ENCODE results near the gene RPIA.

The RPIA gene

DNA sequence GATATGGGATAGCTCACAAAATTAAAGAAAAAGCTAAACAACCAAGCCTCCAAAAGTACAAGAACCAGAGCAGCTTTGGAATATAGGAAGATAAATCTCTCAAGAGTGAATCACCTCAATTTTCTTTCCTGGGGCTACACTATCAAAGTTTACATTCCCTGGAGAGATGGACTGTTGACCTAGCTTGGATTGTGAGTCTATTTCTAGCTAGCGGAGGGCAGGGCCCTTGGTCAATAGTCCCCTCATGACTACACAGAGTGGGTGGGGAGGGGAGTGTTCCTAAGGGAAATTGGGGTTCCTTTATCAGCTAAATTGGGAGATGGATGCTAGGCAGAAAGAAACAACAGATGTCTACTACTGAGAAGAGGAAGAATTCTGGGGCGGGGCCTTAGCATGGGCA is 34.3 kb upstream of the RPIA start:
- TF ChIP-seq, protein P1, sequence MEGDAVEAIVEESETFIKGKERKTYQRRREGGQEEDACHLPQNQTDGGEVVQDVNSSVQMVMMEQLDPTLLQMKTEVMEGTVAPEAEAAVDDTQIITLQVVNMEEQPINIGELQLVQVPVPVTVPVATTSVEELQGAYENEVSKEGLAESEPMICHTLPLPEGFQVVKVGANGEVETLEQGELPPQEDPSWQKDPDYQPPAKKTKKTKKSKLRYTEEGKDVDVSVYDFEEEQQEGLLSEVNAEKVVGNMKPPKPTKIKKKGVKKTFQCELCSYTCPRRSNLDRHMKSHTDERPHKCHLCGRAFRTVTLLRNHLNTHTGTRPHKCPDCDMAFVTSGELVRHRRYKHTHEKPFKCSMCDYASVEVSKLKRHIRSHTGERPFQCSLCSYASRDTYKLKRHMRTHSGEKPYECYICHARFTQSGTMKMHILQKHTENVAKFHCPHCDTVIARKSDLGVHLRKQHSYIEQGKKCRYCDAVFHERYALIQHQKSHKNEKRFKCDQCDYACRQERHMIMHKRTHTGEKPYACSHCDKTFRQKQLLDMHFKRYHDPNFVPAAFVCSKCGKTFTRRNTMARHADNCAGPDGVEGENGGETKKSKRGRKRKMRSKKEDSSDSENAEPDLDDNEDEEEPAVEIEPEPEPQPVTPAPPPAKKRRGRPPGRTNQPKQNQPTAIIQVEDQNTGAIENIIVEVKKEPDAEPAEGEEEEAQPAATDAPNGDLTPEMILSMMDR (conservative IDR thresholded peaks at IDR 0.05; ENCODE audit: low read depth): no peak
- POLR2A ChIA-PET (ENCODE audit: low non-redundant PET): no interaction called here
- CTCF ChIA-PET: no interaction called here
- no peak overlapping the region for H3K27ac ChIP-seq
- DNase-seq (ENCODE audit: low spot score): no peak

DNA sequence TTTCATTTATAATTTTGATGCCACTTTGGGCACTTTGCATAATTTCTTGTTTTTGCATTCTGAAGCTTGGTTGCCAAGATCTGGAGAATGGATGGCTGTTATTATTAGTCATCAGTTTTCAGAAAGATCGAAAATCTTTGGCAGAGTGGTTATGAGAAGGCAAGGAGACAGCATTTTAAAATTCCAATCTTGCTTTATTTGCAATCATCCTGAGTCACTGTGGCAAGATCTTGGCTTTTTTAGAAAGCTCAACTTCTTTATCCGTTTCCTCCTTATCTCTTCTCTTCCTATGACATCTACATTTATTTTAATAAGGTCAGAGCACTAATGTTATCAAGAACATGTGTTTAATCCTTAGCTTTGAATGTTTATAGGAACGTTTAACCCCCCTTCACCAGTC is 33.1 kb upstream of the RPIA start:
- H3K27ac ChIP-seq: no peak overlapping the region
- DNase-seq (ENCODE audit: low spot score): peak; percentile 49
- CTCF ChIA-PET: interaction anchor here (0.5 kb wide), 1 partner anchor 11 kb away, joined by 3 read pairs; no protein-coding TSS in a partner anchor
- POLR2A ChIA-PET (ENCODE audit: low non-redundant PET): no interaction called here
- TF ChIP-seq, protein P1 (conservative IDR thresholded peaks at IDR 0.05; ENCODE audit: low read depth): no peak

DNA sequence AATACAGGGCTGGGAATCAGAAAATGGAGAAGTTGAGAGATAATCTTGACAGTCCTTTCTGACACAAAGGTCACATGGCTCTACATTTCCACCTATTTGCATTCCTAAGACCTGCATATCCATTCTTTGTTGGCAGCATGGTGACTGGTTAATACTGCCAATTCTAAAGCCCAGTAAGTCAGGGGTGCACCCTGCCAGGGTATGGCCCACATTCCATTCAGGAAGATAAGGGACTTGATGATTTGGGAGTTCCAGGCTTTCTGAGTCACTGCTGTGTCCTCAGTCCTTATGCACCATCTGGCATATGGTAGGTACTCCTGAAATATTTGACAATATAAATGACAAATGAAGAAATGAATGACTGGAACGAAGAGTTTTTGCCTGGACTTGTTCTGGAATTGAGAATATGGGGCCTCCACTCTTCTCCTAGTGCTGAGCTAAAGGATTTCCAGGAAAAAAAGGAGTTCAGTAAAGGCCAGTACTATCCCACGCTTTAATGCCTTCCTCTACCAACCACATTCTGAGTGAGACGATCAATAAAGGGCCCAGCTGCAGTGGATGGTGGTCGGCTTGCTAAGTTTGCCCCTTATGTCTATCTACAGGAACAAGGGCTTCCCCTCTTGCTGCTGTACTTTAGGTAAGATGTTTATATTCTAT is 32.5 kb upstream of the RPIA start:
- ChIA-PET CTCF (interaction anchor here (0.6 to 0.9 kb wide), 2 partner anchors 48 to 499 kb away, joined by 3 read pairs; no protein-coding TSS in a partner anchor), POLR2A (ENCODE audit: low non-redundant PET) (no interaction called here)
- TF ChIP-seq, protein P1 (conservative IDR thresholded peaks at IDR 0.05; ENCODE audit: low read depth): no peak
- peak; percentile 41 for DNase-seq (ENCODE audit: low spot score)
- peak overlapping the region; percentile 54; the same call in 1 of the 2 replicates for H3K27ac ChIP-seq

DNA sequence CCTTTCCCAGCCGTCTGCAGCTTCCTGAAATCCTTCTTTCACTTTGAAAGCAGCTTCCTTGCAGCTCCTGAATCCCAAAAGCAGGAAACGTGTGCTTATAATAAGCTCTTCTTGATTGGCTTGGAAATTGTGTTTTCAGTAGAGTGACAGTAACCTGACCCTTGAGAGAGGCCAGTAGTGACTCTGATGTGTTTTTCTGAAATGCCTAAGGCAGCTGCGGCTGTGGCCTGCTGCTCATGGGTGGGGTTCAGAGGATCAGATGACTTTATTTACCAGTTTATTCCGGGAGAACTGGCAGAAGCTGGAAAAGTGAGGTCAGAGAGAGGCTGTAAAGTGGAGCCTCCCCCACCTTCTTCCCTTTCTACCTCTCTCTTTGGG is 31.9 kb upstream of the RPIA start:
- H3K27ac ChIP-seq: peak overlapping the region; percentile 54
- TF ChIP-seq, protein P1 (conservative IDR thresholded peaks at IDR 0.05; ENCODE audit: low read depth): no peak
- POLR2A ChIA-PET (ENCODE audit: low non-redundant PET): no interaction called here
- peak; percentile 64 for DNase-seq (ENCODE audit: low spot score)
- CTCF ChIA-PET: interaction anchor here (0.9 kb wide), 1 partner anchor 49 kb away, joined by 3 read pairs; no protein-coding TSS in a partner anchor

DNA sequence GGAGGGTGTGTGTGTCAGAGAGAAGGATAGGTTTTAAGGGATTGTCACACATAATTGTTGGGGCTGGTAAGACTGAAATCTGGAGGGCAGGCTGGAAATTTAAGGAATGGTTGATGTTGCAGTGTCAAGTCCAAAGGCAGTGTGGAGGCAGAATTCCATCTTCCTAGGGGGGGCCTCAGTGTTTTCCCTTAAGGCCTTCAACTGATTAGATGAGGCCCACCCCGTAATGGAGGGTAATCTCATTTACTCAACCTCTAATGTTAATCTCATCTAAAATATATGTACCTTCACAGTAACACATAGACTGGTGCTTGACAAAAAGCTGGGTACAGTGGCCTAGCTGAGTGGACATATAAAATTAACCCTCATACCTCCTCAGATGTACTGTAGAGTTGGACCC is 30.9 kb upstream of the RPIA start:
- ChIA-PET CTCF (interaction anchor here (1.1 kb wide), 1 partner anchor 9 kb away, joined by 4 read pairs; no protein-coding TSS in a partner anchor), POLR2A (ENCODE audit: low non-redundant PET) (no interaction called here)
- TF ChIP-seq, protein P1 (conservative IDR thresholded peaks at IDR 0.05; ENCODE audit: low read depth): no peak
- DNase-seq (ENCODE audit: low spot score): no peak
- H3K27ac ChIP-seq: no peak overlapping the region

DNA sequence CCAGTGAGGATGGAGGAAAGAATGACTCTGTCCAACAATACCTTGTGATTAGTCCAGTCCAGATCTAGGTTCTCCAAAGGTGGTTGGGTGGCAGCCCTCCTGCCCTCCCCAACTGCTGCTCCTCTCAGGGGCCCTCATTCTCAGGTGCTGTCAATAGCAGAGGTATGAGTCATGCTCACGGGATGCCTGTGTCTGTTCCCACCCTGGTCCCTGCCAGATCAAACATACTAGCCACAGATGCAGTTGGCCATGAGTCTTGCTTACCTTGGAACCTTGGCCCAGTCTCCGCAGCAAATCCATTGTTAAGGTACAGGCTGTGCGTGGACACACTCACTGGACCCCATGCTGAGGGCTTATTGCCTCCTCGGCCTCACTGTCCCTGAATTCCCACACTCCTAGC is 24.9 kb upstream of the RPIA start:
- ChIA-PET CTCF (no interaction called here), POLR2A (ENCODE audit: low non-redundant PET) (no interaction called here)
- TF ChIP-seq, protein P1 (conservative IDR thresholded peaks at IDR 0.05; ENCODE audit: low read depth): no peak
- no peak overlapping the region for H3K27ac ChIP-seq
- DNase-seq (ENCODE audit: low spot score): no peak

Measured in RWPE1 (cell line).